Activated T-helper 17 cell treated with anti-CD3 and anti-CD28 coated beads, Interleukin-2, amount 50 U/mL, for 72 hours (primary cell): Measurements from ENCODE around the gene PLGRKT. TPM values are rescaled to one million over a fixed set of nuclear protein-coding genes. Genes with fewer than 3 reads are reported as not detected.
A peak's percentile ranks its signal among the peaks of the same experiment; 100 is the strongest.
"Not testable (repeated sequence)": the region's sequence is repeated elsewhere in the genome, so short reads cannot be mapped to it uniquely, and the experiment has no call there.

Experiments used
- ATAC-seq: fragments of 150-1000 bp; cut with Tn5 transposase; replicated peaks from 2 replicates; pipeline ENCODE4 v1.10.0; 2021; ENCODE audit warnings: mild to moderate bottlenecking, moderate library complexity
- H3K27ac Mint-ChIP-seq: one replicate; pipeline ENCODE4 v1.8.0; 2022; ENCODE audit warnings: mixed read lengths
- H3K27me3 Mint-ChIP-seq: one replicate; pipeline ENCODE4 v1.8.0; 2022; ENCODE audit warnings: mixed read lengths
- H3K36me3 Mint-ChIP-seq: one replicate; pipeline ENCODE4 v1.8.0; 2022; ENCODE audit warnings: low read depth, mild to moderate bottlenecking, mixed read lengths
- H3K4me1 Mint-ChIP-seq: one replicate; pipeline ENCODE4 v1.8.0; 2022; ENCODE audit warnings: mixed read lengths
- H3K4me3 Mint-ChIP-seq: one replicate; pipeline ENCODE4 v1.8.0; 2022; ENCODE audit warnings: mild to moderate bottlenecking, mixed read lengths
- H3K9me3 Mint-ChIP-seq: one replicate; pipeline ENCODE4 v1.8.0; 2022; ENCODE audit warnings: mixed read lengths
- total RNA-seq, 2 donors: library from RNA; stranded (reverse); gene quantifications; one replicate each; pipeline ENCODE4 v1.2.3, GENCODE V29; 2022

PLGRKT gene
- total RNA-seq, 2 donors from 2014 or later: 25.8 to 26.3 TPM

DNA sequence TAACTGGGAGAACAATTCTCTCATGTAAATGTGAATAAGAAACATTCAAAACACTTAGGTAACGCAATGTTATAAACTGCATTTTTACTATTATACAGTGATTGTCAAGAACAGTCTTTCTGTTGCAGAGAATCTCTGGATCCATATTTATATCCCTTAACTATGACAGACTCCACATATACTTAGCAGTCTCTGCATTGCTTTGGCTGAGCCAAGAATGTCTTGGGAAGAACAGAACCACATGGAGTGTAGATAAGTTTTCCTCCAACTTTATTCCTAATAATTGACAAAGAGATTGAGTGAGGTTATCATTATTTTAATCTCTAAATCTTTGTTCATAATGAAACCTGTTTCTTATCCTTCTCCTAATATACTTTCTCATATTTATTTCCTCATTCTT lies 82.5 kb downstream of the PLGRKT start:
- Mint-ChIP-seq H3K36me3 (peaks cover 18% of the 10 kb centered on the region), H3K4me1 (peaks cover 20% of the 10 kb centered on the region), H3K27ac (no peak overlapping the region), H3K27me3 (no peaks in the 10 kb centered on the region), H3K9me3 (peaks cover 3% of the 10 kb centered on the region), H3K4me3 (no peak overlapping the region)
- ATAC-seq: no peak

GRCh38 chr9:5354184-5354583 lies 83.5 kb downstream of the PLGRKT start:
- peaks cover 20% of the 10 kb centered on the region for H3K4me1 Mint-ChIP-seq

DNA sequence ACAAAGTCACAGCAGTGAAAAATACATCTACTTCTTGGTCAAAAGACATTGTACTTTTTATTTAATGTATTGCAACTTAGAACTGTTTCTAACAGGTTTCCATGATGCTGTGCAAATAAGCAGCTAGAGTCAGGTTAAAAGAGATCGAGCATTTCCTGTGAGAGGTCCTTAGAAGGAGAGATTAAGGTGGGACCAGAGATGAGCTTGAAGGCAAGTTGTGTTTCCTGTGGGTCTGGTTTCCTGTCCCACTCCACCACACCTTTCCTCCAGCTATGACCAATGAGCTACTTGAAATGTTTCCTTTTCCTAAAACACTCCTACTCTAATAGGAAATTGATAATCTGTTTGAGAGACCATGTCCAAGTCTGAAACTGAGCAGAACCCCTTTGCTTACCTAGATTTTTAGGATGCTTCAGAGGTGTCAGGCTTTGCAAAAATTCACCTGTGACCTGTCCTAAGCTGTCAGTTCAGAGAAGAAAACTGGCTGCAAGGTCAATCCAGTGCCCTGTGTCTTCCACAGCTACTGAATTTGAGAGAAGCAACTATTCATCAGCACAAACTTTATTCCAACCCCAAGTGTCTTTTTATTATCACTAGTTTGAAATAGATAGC lies 85.0 kb downstream of the PLGRKT start:
- Mint-ChIP-seq H3K4me3 (peak overlapping the region; percentile 34), H3K27ac (peak overlapping the region; percentile 23)

More at GRCh38 chr9:5354184-5354583, 83.5 kb downstream of the PLGRKT start:
- Mint-ChIP-seq H3K27ac (no peak overlapping the region), H3K27me3 (no peaks in the 10 kb centered on the region), H3K4me3 (no peak overlapping the region), H3K9me3 (peaks cover 7% of the 10 kb centered on the region), H3K36me3 (peaks cover 18% of the 10 kb centered on the region)
- ATAC-seq: no peak

GRCh38 chr9:5338992-5339981 lies 98.4 kb downstream of the PLGRKT start, which contains the start of gene RLN1:
RLN1 (minus strand) TSS chr9:5339876; CDS start chr9:5339746, 130 bp downstream.
- peak; percentile 99 for ATAC-seq
- H3K9me3 Mint-ChIP-seq, H3K4me1 Mint-ChIP-seq, H3K27me3 Mint-ChIP-seq, H3K36me3 Mint-ChIP-seq: not testable (repeated sequence)
- peak within 1 kb of the TSS; percentile 77 for H3K4me3 Mint-ChIP-seq
- peak within 1 kb of the TSS; percentile 73 for H3K27ac Mint-ChIP-seq

More for the DNA sequence above, 85.0 kb downstream of the PLGRKT start:
- peaks cover 9% of the 10 kb centered on the region for H3K36me3 Mint-ChIP-seq
- peaks cover 7% of the 10 kb centered on the region for H3K9me3 Mint-ChIP-seq
- H3K27me3 Mint-ChIP-seq: no peaks in the 10 kb centered on the region
- ATAC-seq: peak; percentile 59
- H3K4me1 Mint-ChIP-seq: peaks cover 20% of the 10 kb centered on the region

DNA sequence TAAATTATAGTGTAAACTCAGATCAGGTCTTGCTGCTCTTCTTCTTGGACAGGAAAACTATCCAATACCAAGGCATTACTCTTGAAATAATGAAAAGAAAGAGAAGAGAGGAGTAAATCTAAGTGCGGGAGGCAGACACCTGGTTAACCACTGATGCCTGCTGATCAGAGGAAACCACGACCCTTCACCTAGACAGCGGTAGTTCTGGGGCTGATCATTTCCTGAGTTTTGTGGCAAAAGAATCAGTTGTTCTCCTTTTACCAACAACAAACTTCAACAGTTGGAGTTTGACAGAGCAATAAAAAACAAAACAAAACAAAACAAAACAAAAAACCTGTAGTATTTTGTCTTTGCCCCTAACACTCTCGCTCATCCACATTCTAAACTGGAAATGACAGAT lies 101.0 kb downstream of the PLGRKT start:
- no peak for ATAC-seq
- H3K27me3 Mint-ChIP-seq: no peaks in the 10 kb centered on the region
- peaks cover 20% of the 10 kb centered on the region for H3K4me1 Mint-ChIP-seq

DNA sequence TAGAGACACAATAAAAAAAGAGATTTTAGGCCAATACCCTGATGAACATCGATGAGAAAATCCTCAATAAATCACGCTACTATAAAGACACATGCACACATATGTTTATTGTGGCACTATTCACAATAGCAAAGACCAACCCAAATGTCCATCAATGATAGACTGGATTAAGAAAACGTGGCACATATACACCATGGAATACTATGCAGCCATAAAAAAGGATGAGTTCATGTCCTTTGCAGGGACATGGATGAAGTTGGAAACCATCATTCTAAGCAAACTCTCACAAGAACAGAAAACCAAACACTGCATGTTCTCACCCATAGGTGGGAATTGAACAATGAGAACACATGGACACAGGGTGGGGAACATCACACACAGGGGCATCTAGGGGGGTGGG lies 106.4 kb downstream of the PLGRKT start:
- H3K4me3 Mint-ChIP-seq, H3K27me3 Mint-ChIP-seq, ATAC-seq, H3K27ac Mint-ChIP-seq, H3K9me3 Mint-ChIP-seq: not testable (repeated sequence)
- peaks cover 18% of the 10 kb centered on the region for H3K4me1 Mint-ChIP-seq
- H3K36me3 Mint-ChIP-seq: peaks cover 44% of the 10 kb centered on the region

More for the DNA sequence above, 101.0 kb downstream of the PLGRKT start:
- peaks cover 18% of the 10 kb centered on the region for H3K36me3 Mint-ChIP-seq
- H3K27ac Mint-ChIP-seq: peak overlapping the region; percentile 75
- H3K9me3 Mint-ChIP-seq: no peaks in the 10 kb centered on the region
- H3K4me3 Mint-ChIP-seq: peak overlapping the region; percentile 69

DNA sequence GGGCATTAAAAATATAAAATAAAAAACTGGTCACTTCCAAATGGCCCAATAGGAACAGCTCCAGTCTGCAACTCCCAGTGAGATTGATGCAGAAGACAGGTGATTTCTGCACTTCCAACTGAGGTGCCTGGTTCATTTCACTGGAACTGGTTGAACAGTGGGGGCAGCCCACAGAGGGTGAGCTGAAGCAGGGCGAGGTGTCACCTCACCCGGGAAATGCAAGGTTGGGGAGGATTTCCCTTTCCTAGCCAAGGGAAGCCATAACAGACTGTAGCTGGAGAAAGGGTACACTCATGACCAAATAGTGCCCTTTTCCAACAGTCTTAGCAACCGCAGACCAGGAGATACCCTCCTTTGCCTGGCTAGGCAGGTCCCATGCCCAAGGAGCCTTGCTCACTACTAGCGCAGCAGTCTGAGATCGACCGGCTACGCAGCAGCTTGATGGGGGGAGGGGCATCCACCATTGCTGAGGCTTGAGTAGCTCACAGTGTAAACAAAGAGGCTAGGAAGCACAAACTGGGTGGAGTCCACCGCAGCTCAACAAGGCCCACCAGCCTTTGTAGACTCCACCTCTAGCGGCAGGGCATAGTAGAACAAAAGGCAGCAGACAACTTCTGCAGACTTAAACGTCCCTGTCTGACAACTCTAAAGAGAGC lies 110.7 kb downstream of the PLGRKT start:
- H3K27ac Mint-ChIP-seq: no peak overlapping the region
- peak; percentile 56 for ATAC-seq
- H3K9me3 Mint-ChIP-seq: no peaks in the 10 kb centered on the region
- H3K36me3 Mint-ChIP-seq: peaks cover 26% of the 10 kb centered on the region
- no peaks in the 10 kb centered on the region for H3K27me3 Mint-ChIP-seq
- peak overlapping the region; percentile 53 for H3K4me3 Mint-ChIP-seq
- H3K4me1 Mint-ChIP-seq: peaks cover 5% of the 10 kb centered on the region

- no peaks in the 10 kb centered on the region for H3K27me3 Mint-ChIP-seq
- no peaks in the 10 kb centered on the region for H3K9me3 Mint-ChIP-seq
- peaks cover 5% of the 10 kb centered on the region for H3K4me1 Mint-ChIP-seq
- H3K36me3 Mint-ChIP-seq: peaks cover 26% of the 10 kb centered on the region
- H3K4me3 Mint-ChIP-seq: peak overlapping the region; percentile 53
- no peak overlapping the region for H3K27ac Mint-ChIP-seq
- ATAC-seq: no peak
Observed at GRCh38 chr9:5326187-5326586, 111.5 kb downstream of the PLGRKT start.

- ATAC-seq, H3K27me3 Mint-ChIP-seq, H3K4me1 Mint-ChIP-seq, H3K4me3 Mint-ChIP-seq, H3K9me3 Mint-ChIP-seq, H3K36me3 Mint-ChIP-seq: not testable (repeated sequence)
- peak overlapping the region; percentile 0 for H3K27ac Mint-ChIP-seq
Observed at GRCh38 chr9:5321601-5322000, 116.1 kb downstream of the PLGRKT start.

DNA sequence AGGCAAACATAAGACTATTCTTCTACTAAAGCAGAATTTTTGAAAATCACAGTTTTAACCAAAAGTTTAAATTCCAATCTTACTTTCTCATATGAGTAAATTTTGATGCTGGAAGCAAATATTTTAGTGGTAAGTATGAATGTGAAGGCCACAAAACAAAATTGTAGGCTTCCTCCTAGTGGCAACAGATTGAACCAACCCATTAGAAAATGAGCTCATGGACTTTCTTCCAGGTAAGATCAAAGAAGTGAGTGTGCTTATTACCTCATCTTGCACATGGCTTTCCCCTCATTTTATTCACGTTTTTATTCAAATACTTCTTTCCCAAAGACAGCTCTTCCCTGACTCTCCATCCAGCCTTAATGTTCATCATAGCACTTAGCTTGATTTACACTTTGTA lies 116.7 kb downstream of the PLGRKT start:
- Mint-ChIP-seq H3K27me3 (no peaks in the 10 kb centered on the region), H3K27ac (peak overlapping the region; percentile 0), H3K36me3 (peaks cover 11% of the 10 kb centered on the region), H3K9me3 (no peaks in the 10 kb centered on the region), H3K4me3 (no peak overlapping the region), H3K4me1 (no peaks in the 10 kb centered on the region)
- ATAC-seq: no peak

GRCh38 chr9:5316406-5316805 lies 121.3 kb downstream of the PLGRKT start:
- peaks cover 23% of the 10 kb centered on the region for H3K36me3 Mint-ChIP-seq
- not testable (repeated sequence) for H3K27ac Mint-ChIP-seq, H3K4me3 Mint-ChIP-seq, ATAC-seq, H3K27me3 Mint-ChIP-seq, H3K9me3 Mint-ChIP-seq, H3K4me1 Mint-ChIP-seq

DNA sequence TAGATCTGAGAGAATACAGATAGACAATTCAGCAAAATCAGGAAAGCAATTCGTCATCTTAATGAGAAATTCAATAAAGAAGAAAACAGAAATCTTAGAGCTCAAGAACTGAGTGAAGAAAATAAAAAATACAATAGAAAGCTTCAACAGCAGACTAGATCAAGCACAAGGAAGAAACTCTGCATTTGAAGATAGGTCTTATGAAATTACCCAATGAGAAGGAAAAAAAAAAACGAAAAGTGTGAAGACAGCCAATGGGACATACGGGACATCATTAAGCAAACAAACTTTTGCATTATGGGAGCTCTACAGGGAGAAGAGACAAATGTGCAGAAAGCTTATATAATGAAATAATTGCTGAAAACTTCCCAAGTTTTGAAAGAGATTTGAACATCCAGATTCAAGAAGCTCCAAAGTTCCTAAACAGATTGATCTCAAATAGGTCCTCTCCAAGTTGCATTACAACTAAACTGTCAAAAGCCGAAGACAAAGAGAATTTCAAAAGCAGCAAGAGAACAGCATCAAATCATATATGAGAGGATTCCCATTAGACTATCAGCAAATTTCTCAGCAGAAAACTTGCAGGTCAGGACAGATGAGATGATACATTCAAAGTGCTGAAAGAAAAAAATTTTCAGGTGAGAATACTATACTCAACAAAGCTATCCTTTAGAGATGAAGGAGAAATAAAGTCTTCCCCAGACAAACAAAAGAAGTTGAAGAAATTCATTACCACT lies 122.4 kb downstream of the PLGRKT start:
- Mint-ChIP-seq H3K4me3 (no peak overlapping the region), H3K27me3 (no peaks in the 10 kb centered on the region), H3K4me1 (peaks cover 4% of the 10 kb centered on the region), H3K36me3 (peaks cover 23% of the 10 kb centered on the region), H3K9me3 (peaks cover 4% of the 10 kb centered on the region), H3K27ac (no peak overlapping the region)
- no peak for ATAC-seq

DNA sequence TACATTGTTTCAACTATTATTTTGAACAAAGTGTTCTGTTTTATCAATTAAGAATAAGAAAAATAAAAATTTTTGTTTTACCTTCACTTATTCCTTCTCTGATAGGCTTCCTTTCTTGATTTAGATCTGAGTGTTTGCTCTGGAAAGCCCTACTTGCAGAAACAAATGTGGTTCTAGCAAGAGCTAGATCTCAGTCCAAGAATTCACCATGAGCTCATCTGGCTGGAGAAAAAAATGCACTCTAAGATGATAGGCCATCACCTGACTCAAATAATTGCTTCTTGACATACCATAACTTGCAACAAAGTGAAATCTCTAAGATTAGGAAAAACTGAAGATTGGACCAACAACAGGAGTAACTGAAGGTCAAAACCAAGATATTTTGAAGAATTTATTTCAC lies 126.9 kb downstream of the PLGRKT start:
- H3K27me3 Mint-ChIP-seq: no peaks in the 10 kb centered on the region
- no peak for ATAC-seq
- no peak overlapping the region for H3K4me3 Mint-ChIP-seq
- H3K4me1 Mint-ChIP-seq: peaks cover 12% of the 10 kb centered on the region
- no peak overlapping the region for H3K27ac Mint-ChIP-seq
- peaks cover 12% of the 10 kb centered on the region for H3K36me3 Mint-ChIP-seq
- H3K9me3 Mint-ChIP-seq: peaks cover 4% of the 10 kb centered on the region
